Endothelial cell of umbilical vein (primary cell): ENCODE measurements around the gene CYCS.

Source experiments
- EZH2 ChIP-seq: IDR thresholded peaks from 2 replicates; pipeline ENCODE4 v1.6.1; 2012; ENCODE audit warnings: borderline replicate concordance, low read depth, mild to moderate bottlenecking, moderate library complexity, low read length, inconsistent platforms; ENCODE audit not compliant: severe bottlenecking
- FOS ChIP-seq: IDR thresholded peaks from 2 replicates; pipeline ENCODE4 v1.6.1; 2011; ENCODE audit warnings: mild to moderate bottlenecking, low read length, moderate library complexity, borderline replicate concordance; ENCODE audit not compliant: insufficient read depth
- GATA2 ChIP-seq: IDR thresholded peaks from 2 replicates; pipeline ENCODE4 v1.7.0; 2011; ENCODE audit warnings: low read depth, mild to moderate bottlenecking, moderate library complexity, mixed read lengths, low read length; ENCODE audit not compliant: insufficient read length, insufficient read depth
- JUN ChIP-seq: IDR thresholded peaks from 2 replicates; pipeline ENCODE4 v1.6.1; 2011; ENCODE audit warnings: borderline replicate concordance, low read depth; ENCODE audit not compliant: insufficient read length, insufficient read depth
- MYC ChIP-seq: IDR thresholded peaks from one replicate; pipeline ENCODE4 v1.6.1; 2011; ENCODE audit warnings: mild to moderate bottlenecking, low read depth, low read length
- POLR2A ChIP-seq: IDR thresholded peaks from 2 replicates; pipeline ENCODE4 v1.6.1; 2012; ENCODE audit warnings: low read depth, mild to moderate bottlenecking, control low read depth, low read length
- POLR2AphosphoS5 ChIP-seq: IDR thresholded peaks from 2 replicates; pipeline ENCODE4 v1.6.1; 2012; ENCODE audit warnings: low read depth, mild to moderate bottlenecking, control low read depth, low read length, moderate library complexity; ENCODE audit not compliant: insufficient read depth
- TF ChIP-seq, protein P1 (sequence below), 2 donors: IDR thresholded peaks; 1 replicate in 1 of 2; 2 replicates in 1 of 2; pipeline ENCODE4 v1.5.1; 2011; ENCODE audit warnings: low read length in 2 of 2, mild to moderate bottlenecking in 2 of 2, moderate library complexity in 2 of 2, control low read depth in 1 of 2, inconsistent platforms in 1 of 2, low read depth in 1 of 2; ENCODE audit not compliant: insufficient read depth in 1 of 2; ENCODE audit errors: extremely low read depth in 1 of 2
- TF ChIP-seq, protein P2 (sequence below): IDR thresholded peaks from 2 replicates; pipeline ENCODE4 v1.6.1; 2011; ENCODE audit not compliant: insufficient read depth, insufficient read length

DNA sequence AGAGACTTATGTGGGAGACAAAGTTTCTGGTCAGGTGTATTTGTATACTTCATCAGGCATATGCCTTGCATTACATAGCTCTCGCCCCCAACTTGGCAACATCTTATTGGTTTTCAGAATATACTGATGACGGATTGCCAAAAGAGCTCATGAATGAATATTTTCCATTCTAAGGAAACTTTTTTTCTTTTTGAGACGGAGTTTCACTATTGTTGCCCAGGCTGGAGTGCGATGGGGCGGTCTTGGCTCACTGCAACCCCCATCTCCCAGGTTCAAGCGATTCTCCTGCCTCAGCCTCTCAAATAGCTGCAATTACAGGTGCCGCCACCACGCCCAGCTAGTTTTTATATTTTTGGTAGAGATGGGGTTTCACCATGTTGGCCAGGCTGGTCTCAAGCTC is 6.0 kb downstream of the CYCS start:
- no peak for TF ChIP-seq POLR2AphosphoS5
- no peak for TF ChIP-seq EZH2
- TF ChIP-seq, protein P1, sequence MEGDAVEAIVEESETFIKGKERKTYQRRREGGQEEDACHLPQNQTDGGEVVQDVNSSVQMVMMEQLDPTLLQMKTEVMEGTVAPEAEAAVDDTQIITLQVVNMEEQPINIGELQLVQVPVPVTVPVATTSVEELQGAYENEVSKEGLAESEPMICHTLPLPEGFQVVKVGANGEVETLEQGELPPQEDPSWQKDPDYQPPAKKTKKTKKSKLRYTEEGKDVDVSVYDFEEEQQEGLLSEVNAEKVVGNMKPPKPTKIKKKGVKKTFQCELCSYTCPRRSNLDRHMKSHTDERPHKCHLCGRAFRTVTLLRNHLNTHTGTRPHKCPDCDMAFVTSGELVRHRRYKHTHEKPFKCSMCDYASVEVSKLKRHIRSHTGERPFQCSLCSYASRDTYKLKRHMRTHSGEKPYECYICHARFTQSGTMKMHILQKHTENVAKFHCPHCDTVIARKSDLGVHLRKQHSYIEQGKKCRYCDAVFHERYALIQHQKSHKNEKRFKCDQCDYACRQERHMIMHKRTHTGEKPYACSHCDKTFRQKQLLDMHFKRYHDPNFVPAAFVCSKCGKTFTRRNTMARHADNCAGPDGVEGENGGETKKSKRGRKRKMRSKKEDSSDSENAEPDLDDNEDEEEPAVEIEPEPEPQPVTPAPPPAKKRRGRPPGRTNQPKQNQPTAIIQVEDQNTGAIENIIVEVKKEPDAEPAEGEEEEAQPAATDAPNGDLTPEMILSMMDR (IDR thresholded peaks at IDR 0.05; ENCODE audit: extremely low read depth in 1 of 2, insufficient read depth in 1 of 2, low read depth in 1 of 2, low read length in 2 of 2) = no peak
- TF ChIP-seq POLR2A = no peak
- no peak for TF ChIP-seq MYC
- TF ChIP-seq, protein P2, sequence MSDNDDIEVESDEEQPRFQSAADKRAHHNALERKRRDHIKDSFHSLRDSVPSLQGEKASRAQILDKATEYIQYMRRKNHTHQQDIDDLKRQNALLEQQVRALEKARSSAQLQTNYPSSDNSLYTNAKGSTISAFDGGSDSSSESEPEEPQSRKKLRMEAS = no peak
- TF ChIP-seq JUN = no peak
- no peak for TF ChIP-seq FOS
- TF ChIP-seq GATA2 = no peak
